Measurements from ENCODE around the gene EFCAB5.

DNA sequence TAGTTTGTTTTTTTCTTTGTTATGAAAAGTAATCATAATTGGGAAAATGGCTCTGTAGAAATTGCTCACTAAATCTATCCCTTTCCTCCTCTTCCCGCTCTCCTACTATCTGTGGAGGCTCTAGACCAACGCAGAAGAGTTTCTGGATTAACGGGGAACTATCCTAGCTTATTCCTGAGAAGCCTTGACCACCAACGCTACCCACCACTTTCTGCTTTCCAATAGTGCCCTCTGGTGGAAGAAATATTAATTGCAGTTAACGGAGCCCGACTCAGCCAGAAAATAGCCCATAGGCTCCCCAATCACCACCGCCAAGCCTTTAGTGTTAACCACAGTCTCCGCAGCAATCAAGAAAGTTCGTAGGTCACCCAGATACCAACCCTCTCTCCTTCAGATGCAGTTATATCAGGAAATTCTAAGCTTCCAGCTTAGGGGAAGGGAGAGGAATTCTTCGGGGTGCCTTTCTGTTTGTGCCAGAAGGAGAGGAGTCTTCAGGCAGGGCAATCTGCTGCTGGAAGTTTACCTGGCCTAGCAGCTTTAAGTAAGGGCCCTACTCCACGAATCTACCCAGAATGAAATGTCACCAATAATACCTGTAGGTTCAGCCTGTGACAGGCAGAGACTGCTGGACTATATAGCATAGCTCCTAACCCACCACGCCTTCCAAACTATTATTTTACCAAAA, 152.2 kb downstream of the EFCAB5 start:
- TF ChIP-seq POLR2A (IDR thresholded peaks at IDR 0.05; ENCODE audit: low read depth) = no peak
- TF ChIP-seq, protein P1, sequence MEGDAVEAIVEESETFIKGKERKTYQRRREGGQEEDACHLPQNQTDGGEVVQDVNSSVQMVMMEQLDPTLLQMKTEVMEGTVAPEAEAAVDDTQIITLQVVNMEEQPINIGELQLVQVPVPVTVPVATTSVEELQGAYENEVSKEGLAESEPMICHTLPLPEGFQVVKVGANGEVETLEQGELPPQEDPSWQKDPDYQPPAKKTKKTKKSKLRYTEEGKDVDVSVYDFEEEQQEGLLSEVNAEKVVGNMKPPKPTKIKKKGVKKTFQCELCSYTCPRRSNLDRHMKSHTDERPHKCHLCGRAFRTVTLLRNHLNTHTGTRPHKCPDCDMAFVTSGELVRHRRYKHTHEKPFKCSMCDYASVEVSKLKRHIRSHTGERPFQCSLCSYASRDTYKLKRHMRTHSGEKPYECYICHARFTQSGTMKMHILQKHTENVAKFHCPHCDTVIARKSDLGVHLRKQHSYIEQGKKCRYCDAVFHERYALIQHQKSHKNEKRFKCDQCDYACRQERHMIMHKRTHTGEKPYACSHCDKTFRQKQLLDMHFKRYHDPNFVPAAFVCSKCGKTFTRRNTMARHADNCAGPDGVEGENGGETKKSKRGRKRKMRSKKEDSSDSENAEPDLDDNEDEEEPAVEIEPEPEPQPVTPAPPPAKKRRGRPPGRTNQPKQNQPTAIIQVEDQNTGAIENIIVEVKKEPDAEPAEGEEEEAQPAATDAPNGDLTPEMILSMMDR (IDR thresholded peaks at IDR 0.05) = peak; percentile 74 to 89 (median 80)

All from esophagus muscularis mucosa (tissue), 3 donors.